ENCODE data around the gene LDHAL6A.

Gene LDHAL6A

DNA sequence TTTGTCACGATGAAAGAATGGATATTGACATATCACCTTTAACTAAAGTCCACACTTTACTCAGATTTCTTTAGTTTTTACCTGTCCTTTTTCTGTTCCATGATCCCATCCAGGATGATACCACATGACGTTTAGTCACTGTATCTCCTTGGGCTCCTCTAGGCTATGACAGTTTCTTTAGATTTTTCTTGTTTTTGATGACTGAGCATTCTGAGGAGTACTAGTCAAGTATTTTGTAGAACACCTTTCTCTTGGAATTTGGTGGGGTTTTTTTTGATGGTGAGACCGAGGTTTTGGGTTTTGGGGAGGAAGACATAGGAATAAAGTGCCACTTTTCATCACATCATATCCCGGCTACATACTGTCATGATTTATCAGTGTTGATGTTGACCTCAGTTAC lies 4.0 kb downstream of the LDHAL6A start:
- H3K9ac ChIP-seq (ENCODE audit: low read depth, low read length): no peak overlapping the region
- no peaks in the 10 kb centered on the region for H3K9me3 ChIP-seq (ENCODE audit: control insufficient read depth, insufficient read depth, low read length)
- H3K27me3 ChIP-seq (ENCODE audit: control insufficient read depth, insufficient read depth, low read length): peaks cover 13% of the 10 kb centered on the region
- H3K4me1 ChIP-seq (ENCODE audit: control insufficient read depth, insufficient read depth, low read length): no peaks in the 10 kb centered on the region
- no peak overlapping the region for H3K4me3 ChIP-seq (ENCODE audit: low read depth, low read length)
- H3K36me3 ChIP-seq (ENCODE audit: control insufficient read depth, insufficient read depth, low read length): no peaks in the 10 kb centered on the region

DNA sequence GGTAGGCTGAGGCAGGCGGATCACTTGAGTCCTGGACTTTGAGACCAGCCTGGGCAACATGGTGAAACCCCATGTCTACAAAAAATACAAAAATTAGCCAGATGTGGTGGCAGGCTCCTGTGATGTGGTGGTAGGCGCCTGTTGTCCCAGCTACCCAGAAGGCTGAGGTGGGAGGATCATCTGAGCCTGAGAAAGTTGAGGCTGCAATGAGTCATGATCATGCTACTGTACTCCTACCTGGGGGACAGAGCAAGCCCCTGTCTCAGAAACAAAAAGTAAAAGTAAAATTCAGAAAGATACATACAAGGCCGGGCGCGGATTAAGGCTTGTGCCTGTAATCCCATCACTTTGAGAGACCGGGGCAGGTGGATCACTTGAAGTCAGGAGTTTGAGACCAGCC lies 6.3 kb downstream of the LDHAL6A start:
- no peaks in the 10 kb centered on the region for H3K36me3 ChIP-seq (ENCODE audit: control insufficient read depth, insufficient read depth, low read length)
- H3K4me1 ChIP-seq (ENCODE audit: control insufficient read depth, insufficient read depth, low read length): no peaks in the 10 kb centered on the region
- H3K27me3 ChIP-seq (ENCODE audit: control insufficient read depth, insufficient read depth, low read length): peaks cover 4% of the 10 kb centered on the region
- no peak overlapping the region for H3K9ac ChIP-seq (ENCODE audit: low read depth, low read length)
- H3K9me3 ChIP-seq (ENCODE audit: control insufficient read depth, insufficient read depth, low read length): no peaks in the 10 kb centered on the region
- no peak overlapping the region for H3K4me3 ChIP-seq (ENCODE audit: low read depth, low read length)

GRCh38 chr11:18463439-18463838 lies 7.8 kb downstream of the LDHAL6A start:
- H3K36me3 ChIP-seq (ENCODE audit: control insufficient read depth, insufficient read depth, low read length): no peaks in the 10 kb centered on the region
- H3K4me1 ChIP-seq (ENCODE audit: control insufficient read depth, insufficient read depth, low read length): no peaks in the 10 kb centered on the region

GRCh38 chr11:18466402-18466801 lies 10.7 kb downstream of the LDHAL6A start:
- H3K36me3 ChIP-seq (ENCODE audit: control insufficient read depth, insufficient read depth, low read length): no peaks in the 10 kb centered on the region
- H3K4me1 ChIP-seq (ENCODE audit: control insufficient read depth, insufficient read depth, low read length): no peaks in the 10 kb centered on the region
- no peak overlapping the region for H3K9ac ChIP-seq (ENCODE audit: low read depth, low read length)
- no peaks in the 10 kb centered on the region for H3K9me3 ChIP-seq (ENCODE audit: control insufficient read depth, insufficient read depth, low read length)
- H3K27me3 ChIP-seq (ENCODE audit: control insufficient read depth, insufficient read depth, low read length): no peaks in the 10 kb centered on the region
- no peak overlapping the region for H3K4me3 ChIP-seq (ENCODE audit: low read depth, low read length)

More at GRCh38 chr11:18463439-18463838, 7.8 kb downstream of the LDHAL6A start:
- H3K9me3 ChIP-seq (ENCODE audit: control insufficient read depth, insufficient read depth, low read length): no peaks in the 10 kb centered on the region
- H3K9ac ChIP-seq (ENCODE audit: low read depth, low read length): no peak overlapping the region
- H3K4me3 ChIP-seq (ENCODE audit: low read depth, low read length): no peak overlapping the region
- H3K27me3 ChIP-seq (ENCODE audit: control insufficient read depth, insufficient read depth, low read length): peaks cover 2% of the 10 kb centered on the region

- H3K4me3 ChIP-seq (ENCODE audit: low read depth, low read length): no peak overlapping the region
- H3K36me3 ChIP-seq (ENCODE audit: control insufficient read depth, insufficient read depth, low read length): no peaks in the 10 kb centered on the region
- no peak overlapping the region for H3K9ac ChIP-seq (ENCODE audit: low read depth, low read length)
- no peaks in the 10 kb centered on the region for H3K4me1 ChIP-seq (ENCODE audit: control insufficient read depth, insufficient read depth, low read length)
- H3K9me3 ChIP-seq (ENCODE audit: control insufficient read depth, insufficient read depth, low read length): no peaks in the 10 kb centered on the region
- no peaks in the 10 kb centered on the region for H3K27me3 ChIP-seq (ENCODE audit: control insufficient read depth, insufficient read depth, low read length)
Measured at GRCh38 chr11:18468059-18468458, 12.4 kb downstream of the LDHAL6A start.

DNA sequence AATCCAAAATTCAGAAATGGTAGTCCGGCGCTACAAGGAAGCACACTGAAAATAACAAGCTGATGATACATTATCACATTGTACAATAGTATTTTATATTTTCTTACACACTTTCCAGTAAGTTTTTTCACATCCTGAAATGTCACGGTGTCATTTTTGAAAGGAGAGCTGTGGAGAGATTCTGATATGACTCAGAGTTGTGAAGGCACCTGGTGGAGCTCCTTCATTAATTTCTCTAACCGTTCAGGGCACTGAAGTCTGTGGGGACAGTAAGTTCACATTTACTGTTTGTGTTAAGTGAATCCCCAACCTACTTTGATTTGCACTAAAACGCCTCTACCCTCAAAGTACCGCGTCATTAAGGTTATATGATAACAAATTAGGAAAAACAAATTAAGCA lies 13.3 kb downstream of the LDHAL6A start:
- Histone ChIP-seq H3K36me3 (ENCODE audit: control insufficient read depth, insufficient read depth, low read length) (no peaks in the 10 kb centered on the region), H3K9me3 (ENCODE audit: control insufficient read depth, insufficient read depth, low read length) (no peaks in the 10 kb centered on the region), H3K9ac (ENCODE audit: low read depth, low read length) (no peak overlapping the region), H3K27me3 (ENCODE audit: control insufficient read depth, insufficient read depth, low read length) (no peaks in the 10 kb centered on the region), H3K4me1 (ENCODE audit: control insufficient read depth, insufficient read depth, low read length) (no peaks in the 10 kb centered on the region), H3K4me3 (ENCODE audit: low read depth, low read length) (no peak overlapping the region)

DNA sequence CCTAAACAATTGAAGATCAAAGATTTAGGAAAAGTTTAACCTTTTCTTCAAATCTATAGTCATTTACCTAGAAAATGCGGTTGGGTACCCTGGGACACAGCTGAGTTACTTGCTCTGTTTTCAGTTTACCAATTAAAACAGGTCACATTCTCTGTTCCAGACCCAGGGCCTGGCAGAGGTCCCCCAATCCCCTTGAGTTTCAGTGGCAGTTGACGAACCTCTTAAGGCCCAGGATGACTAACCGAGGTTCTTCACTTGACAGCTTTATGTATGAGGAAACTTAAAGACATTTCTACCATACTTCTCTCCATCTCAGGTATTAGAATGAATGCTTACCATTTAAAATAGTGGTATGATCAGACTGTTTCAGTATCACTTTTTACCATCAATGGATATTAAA lies 16.3 kb downstream of the LDHAL6A start:
- no peak overlapping the region for H3K4me3 ChIP-seq (ENCODE audit: low read depth, low read length)
- no peaks in the 10 kb centered on the region for H3K9me3 ChIP-seq (ENCODE audit: control insufficient read depth, insufficient read depth, low read length)
- H3K4me1 ChIP-seq (ENCODE audit: control insufficient read depth, insufficient read depth, low read length): no peaks in the 10 kb centered on the region
- H3K27me3 ChIP-seq (ENCODE audit: control insufficient read depth, insufficient read depth, low read length): no peaks in the 10 kb centered on the region
- no peaks in the 10 kb centered on the region for H3K36me3 ChIP-seq (ENCODE audit: control insufficient read depth, insufficient read depth, low read length)
- H3K9ac ChIP-seq (ENCODE audit: low read depth, low read length): no peak overlapping the region

DNA sequence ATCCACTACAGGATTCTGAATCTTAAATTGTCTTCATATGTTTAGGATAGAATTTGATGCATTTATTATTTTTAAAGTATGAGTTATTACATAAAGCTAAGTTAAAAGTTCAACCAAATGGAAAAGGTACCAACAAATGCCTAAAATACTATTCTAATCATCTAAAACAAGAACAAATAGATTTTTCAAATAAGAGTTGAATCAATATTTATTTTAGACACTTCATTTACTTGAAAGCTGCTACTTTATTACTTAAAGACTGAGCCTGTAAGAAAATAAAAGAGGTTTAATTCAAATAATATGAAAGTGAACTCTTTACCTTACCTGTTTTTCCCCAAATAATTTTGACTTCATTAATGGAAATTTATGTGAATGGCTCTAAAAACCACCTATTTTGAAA lies 16.9 kb downstream of the LDHAL6A start:
- Histone ChIP-seq H3K4me1 (ENCODE audit: control insufficient read depth, insufficient read depth, low read length) (no peaks in the 10 kb centered on the region), H3K36me3 (ENCODE audit: control insufficient read depth, insufficient read depth, low read length) (no peaks in the 10 kb centered on the region), H3K27me3 (ENCODE audit: control insufficient read depth, insufficient read depth, low read length) (no peaks in the 10 kb centered on the region), H3K9ac (ENCODE audit: low read depth, low read length) (no peak overlapping the region), H3K9me3 (ENCODE audit: control insufficient read depth, insufficient read depth, low read length) (no peaks in the 10 kb centered on the region), H3K4me3 (ENCODE audit: low read depth, low read length) (no peak overlapping the region)

DNA sequence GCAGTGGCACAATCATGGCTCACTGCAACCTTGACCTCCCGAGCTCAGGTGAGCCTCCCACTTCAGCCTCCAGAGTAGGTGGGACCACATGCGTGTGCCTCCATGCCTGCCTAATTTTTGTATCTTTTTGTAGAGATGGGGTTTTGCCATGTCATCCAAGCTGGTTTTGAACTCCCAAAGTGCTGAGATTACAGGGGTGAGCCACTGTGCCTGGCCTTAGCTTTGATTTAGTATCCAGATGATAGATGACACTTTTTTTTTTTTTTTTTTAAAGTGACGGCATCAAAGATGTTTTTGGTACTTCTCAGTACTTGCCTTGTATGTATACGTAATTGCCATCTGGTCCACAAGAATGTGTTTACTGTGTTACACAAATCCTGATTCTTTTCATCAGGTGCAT lies 23.4 kb downstream of the LDHAL6A start:
- no peak overlapping the region for H3K4me3 ChIP-seq (ENCODE audit: low read depth, low read length)
- no peaks in the 10 kb centered on the region for H3K4me1 ChIP-seq (ENCODE audit: control insufficient read depth, insufficient read depth, low read length)
- no peak overlapping the region for H3K9ac ChIP-seq (ENCODE audit: low read depth, low read length)
- no peaks in the 10 kb centered on the region for H3K9me3 ChIP-seq (ENCODE audit: control insufficient read depth, insufficient read depth, low read length)
- no peaks in the 10 kb centered on the region for H3K27me3 ChIP-seq (ENCODE audit: control insufficient read depth, insufficient read depth, low read length)
- peaks cover 8% of the 10 kb centered on the region for H3K36me3 ChIP-seq (ENCODE audit: control insufficient read depth, insufficient read depth, low read length)

DNA sequence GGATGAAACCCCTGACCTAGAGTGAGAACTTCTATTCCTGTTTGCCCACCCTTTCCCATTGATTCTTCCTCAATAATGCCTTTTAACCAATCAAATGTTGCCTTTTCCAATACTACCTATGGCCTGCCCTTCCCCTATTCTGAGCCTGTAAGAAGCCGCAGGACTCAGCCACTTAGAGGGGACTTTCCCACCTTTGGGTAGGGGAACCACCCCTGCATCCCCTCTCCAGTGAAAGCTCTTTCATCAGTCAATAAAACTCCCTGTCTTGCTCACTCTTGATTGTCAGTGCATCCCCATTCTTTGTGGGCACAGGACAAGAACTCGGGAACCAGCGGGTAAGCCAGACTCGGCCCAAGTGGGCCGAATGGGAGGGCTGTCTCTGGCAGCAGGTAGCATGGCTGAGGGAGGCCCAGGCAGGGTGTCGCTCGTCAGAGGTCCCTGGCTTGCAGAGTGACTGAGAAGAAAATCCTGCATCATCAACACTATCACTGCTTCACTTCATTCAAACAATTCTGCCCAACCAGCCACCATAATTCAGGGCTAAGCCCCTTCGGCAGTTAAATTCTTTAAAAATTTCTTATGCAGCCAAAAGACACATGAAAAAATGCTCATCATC lies 30.4 kb downstream of the LDHAL6A start:
- Histone ChIP-seq H3K4me1 (ENCODE audit: control insufficient read depth, insufficient read depth, low read length) (no peaks in the 10 kb centered on the region), H3K36me3 (ENCODE audit: control insufficient read depth, insufficient read depth, low read length) (peaks cover 8% of the 10 kb centered on the region), H3K4me3 (ENCODE audit: low read depth, low read length) (no peak overlapping the region), H3K9ac (ENCODE audit: low read depth, low read length) (no peak overlapping the region), H3K27me3 (ENCODE audit: control insufficient read depth, insufficient read depth, low read length) (no peaks in the 10 kb centered on the region), H3K9me3 (ENCODE audit: control insufficient read depth, insufficient read depth, low read length) (no peaks in the 10 kb centered on the region)

GRCh38 chr11:18490319-18490718 lies 34.7 kb downstream of the LDHAL6A start:
- H3K4me3 ChIP-seq (ENCODE audit: low read depth, low read length): no peak overlapping the region
- no peaks in the 10 kb centered on the region for H3K4me1 ChIP-seq (ENCODE audit: control insufficient read depth, insufficient read depth, low read length)
- H3K9me3 ChIP-seq (ENCODE audit: control insufficient read depth, insufficient read depth, low read length): no peaks in the 10 kb centered on the region
- no peaks in the 10 kb centered on the region for H3K36me3 ChIP-seq (ENCODE audit: control insufficient read depth, insufficient read depth, low read length)
- H3K27me3 ChIP-seq (ENCODE audit: control insufficient read depth, insufficient read depth, low read length): no peaks in the 10 kb centered on the region
- no peak overlapping the region for H3K9ac ChIP-seq (ENCODE audit: low read depth, low read length)

DNA sequence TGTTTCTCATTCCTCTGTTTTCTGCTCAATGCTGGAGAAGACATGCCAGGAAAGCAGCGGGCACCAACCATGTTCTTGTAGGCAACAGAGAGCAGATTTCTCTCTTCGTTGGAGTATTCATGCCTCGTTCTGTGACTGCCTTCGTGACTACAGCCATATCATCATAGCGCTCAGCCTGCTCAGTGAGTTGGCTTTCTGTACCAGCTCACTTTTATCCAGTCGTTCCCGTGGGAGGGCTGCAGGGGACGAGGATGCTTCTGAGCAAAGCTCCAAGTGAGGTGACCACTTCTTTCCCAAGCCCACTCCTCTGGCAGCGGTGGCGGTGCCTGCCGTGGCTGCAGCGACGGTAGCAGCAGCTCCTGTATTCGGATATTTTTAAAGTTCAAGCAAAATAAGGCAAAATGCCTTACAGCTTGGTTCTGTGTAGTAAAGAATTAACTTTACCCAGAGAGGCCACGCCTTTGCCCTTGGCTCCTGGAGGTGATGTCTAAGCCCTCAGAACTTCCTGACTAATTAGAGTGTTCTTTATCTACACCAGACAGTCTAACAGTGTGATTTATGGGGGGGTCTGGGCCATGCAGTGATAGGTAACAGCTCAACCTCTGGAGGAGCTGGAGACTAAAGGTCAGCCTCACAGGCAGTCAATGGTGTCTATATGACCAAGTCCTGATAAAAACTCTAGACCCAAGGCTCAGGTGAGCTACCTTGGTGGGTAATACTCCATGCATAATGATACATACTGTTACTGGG lies 35.3 kb downstream of the LDHAL6A start:
- no peak overlapping the region for H3K4me3 ChIP-seq (ENCODE audit: low read depth, low read length)
- H3K9ac ChIP-seq (ENCODE audit: low read depth, low read length): no peak overlapping the region
- H3K9me3 ChIP-seq (ENCODE audit: control insufficient read depth, insufficient read depth, low read length): no peaks in the 10 kb centered on the region
- no peaks in the 10 kb centered on the region for H3K4me1 ChIP-seq (ENCODE audit: control insufficient read depth, insufficient read depth, low read length)
- H3K27me3 ChIP-seq (ENCODE audit: control insufficient read depth, insufficient read depth, low read length): no peaks in the 10 kb centered on the region
- no peaks in the 10 kb centered on the region for H3K36me3 ChIP-seq (ENCODE audit: control insufficient read depth, insufficient read depth, low read length)
